Measurements from ENCODE around the gene PLEKHH3. TPM values are rescaled to one million over a fixed set of nuclear protein-coding genes. Genes with fewer than 3 reads are reported as not detected.

Gene PLEKHH3
- total and polyA plus RNA-seq, 2 of the 4 experiments (the other 2 are of a cell fraction), result 2.9 to 10.5 TPM

- Histone ChIP-seq H2BK15ac (ENCODE audit: low read depth, low read length) (no peak overlapping the region), H3K4me1 (ENCODE audit: control insufficient read depth, insufficient read depth, low read length) (no peaks in the 10 kb centered on the region), H3K18ac (ENCODE audit: low read depth, low read length) (no peak overlapping the region), H2BK20ac (ENCODE audit: low read depth, low read length) (no peak overlapping the region), H3K79me1 (ENCODE audit: low read depth in 1 of 2, low read length in 2 of 2) (no peaks in the 10 kb centered on the region), H2AK5ac (ENCODE audit: low read depth, low read length) (no peak overlapping the region), H3K4me2 (ENCODE audit: low read depth, low read length) (no peak overlapping the region), H4K5ac (ENCODE audit: low read depth, low read length) (no peak overlapping the region), H3K36me3 (ENCODE audit: control insufficient read depth, insufficient read depth, low read length) (no peaks in the 10 kb centered on the region), H3K23ac (ENCODE audit: low read depth, low read length) (peak overlapping the region; percentile 2; the same call in 1 of the 2 replicates), H4K8ac (ENCODE audit: low read depth in 2 of 2, low read length in 2 of 2) (no peak overlapping the region), H3K4me3 (ENCODE audit: insufficient read depth, low read depth, low read length) (no peak overlapping the region), H3K9me3 (ENCODE audit: control insufficient read depth, insufficient read depth, low read length) (no peaks in the 10 kb centered on the region), H4K20me1 (ENCODE audit: insufficient read depth, low read length) (no peaks in the 10 kb centered on the region), H3K56ac (ENCODE audit: extremely low read depth, insufficient read depth, low read length) (no peak overlapping the region), H3K9ac (ENCODE audit: low read depth, low read length) (no peak overlapping the region), H4K91ac (ENCODE audit: insufficient read depth, low read depth, low read length) (no peak overlapping the region), H3K27me3 (ENCODE audit: control insufficient read depth, insufficient read depth, low read length) (peaks cover 46% of the 10 kb centered on the region), H2BK5ac (ENCODE audit: low read depth, low read length, poor library complexity, severe bottlenecking) (no peak overlapping the region), H3K4ac (ENCODE audit: low read depth, low read length) (no peak overlapping the region), H2AK9ac (replicated peaks; ENCODE audit: low read depth, low read length, poor library complexity) (no peak overlapping the region), H3K27ac (ENCODE audit: insufficient read depth, low read length) (no peak overlapping the region), H2AFZ (replicated peaks; ENCODE audit: low read length, poor library complexity) (no peak overlapping the region), H3K14ac (replicated peaks; ENCODE audit: low read depth, low read length) (no peak overlapping the region), H3K9me1 (ENCODE audit: insufficient read depth, low read length) (no peaks in the 10 kb centered on the region; the same call in 1 of the 2 replicates), H2BK120ac (ENCODE audit: low read depth, low read length) (no peak overlapping the region)
- dilution Hi-C loops (cut with HindIII; ENCODE audit: low sequenced_read_pairs, unreplicated experiment) (no loop called here), intact Hi-C loops (cut with micrococcal nuclease) (no loop called here), in situ Hi-C loops (cut with MboI; ENCODE audit: low sequenced_read_pairs) (no loop called here)
- TF ChIP-seq MAFK (IDR thresholded peaks at IDR 0.05; ENCODE audit: low read depth, low read length), result no peak
- TF ChIP-seq USF2 (IDR thresholded peaks at IDR 0.05; ENCODE audit: low read depth, low read length), result no peak
- TF ChIP-seq RAD21 (IDR thresholded peaks at IDR 0.05; ENCODE audit: low read length), result no peak
- no peak for TF ChIP-seq RFX5 (IDR thresholded peaks at IDR 0.05; ENCODE audit: low read depth, low read length)
- TF ChIP-seq CEBPB (IDR thresholded peaks at IDR 0.05; ENCODE audit: low read depth, low read length), result no peak
- no peak for TF ChIP-seq CHD1 (IDR thresholded peaks at IDR 0.05; ENCODE audit: low read depth, low read length)
- DNase-seq (no peak), ATAC-seq (ENCODE audit: low read depth) (no peak)
- CTCF ChIA-PET, result no interaction called here
- POLR2A ChIA-PET (ENCODE audit: unreplicated experiment), result no interaction called here
- WGBS, 2 experiments (ENCODE audit: extremely low coverage in 2 of 2, insufficient read length in 1 of 2), result 17% methylated on average over 1 of the region's 2 CpGs; no CpG with 5 or more reads in 1 of the 2 experiments
- no TSS peak for BruUV-seq (replicated peaks)
These were observed 34.5 kb downstream of the PLEKHH3 start for GRCh38 chr17:42642336-42642735.
